GM21381 (cell line): Measurements from ENCODE around the gene CROCC2.

ENCODE experiments used
- ATAC-seq: cut with Tn5 transposase; IDR thresholded peaks from one replicate; pipeline ENCODE4 v1.9.1; 2021; ENCODE audit warnings: mild to moderate bottlenecking, moderate library complexity; ENCODE audit not compliant: unreplicated experiment

The CROCC2 gene

DNA sequence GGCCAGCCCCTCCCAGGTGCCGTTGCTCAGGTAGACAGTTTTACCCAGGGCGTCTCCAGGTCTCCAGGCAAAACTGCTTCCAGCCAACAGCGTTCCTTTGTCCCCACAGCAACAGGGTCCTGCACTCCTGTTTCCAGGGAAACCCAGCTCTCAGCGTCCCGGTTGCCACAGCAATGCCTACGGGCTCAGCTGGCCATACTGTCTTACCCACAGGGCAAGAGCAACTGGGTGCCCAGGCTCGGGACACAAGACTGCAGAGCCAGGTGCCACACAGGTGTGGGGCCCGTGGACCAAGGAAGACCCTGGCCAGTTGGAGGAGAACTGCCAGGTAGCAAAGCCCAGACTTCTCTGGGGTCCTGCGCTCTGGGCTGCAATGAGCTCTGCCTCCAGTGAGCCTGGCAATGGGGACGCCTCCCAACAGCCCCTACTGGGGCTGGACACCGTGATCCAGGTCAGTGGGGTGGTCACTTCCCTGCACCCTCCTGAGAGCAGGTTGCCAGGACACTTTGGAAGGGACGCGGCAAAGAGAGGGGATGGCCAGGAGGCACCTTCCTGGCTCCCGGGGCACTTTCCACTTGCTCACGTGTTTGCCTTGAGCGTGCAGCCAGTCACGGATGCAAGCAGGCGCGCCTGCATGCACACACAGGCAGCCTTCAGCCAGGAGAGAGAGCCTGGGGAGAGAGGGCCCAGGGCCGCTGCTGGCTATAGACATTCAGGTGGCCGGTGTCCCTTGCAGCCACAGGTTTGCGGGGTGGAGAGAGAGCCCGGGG lies at the start of gene CROCC2:
Gene CROCC2, plus strand, starts transcription at position 196 of the 770 bp plus-strand sequence. Its CDS starts 178 bp downstream, at position 374.
- ATAC-seq = no peak

DNA sequence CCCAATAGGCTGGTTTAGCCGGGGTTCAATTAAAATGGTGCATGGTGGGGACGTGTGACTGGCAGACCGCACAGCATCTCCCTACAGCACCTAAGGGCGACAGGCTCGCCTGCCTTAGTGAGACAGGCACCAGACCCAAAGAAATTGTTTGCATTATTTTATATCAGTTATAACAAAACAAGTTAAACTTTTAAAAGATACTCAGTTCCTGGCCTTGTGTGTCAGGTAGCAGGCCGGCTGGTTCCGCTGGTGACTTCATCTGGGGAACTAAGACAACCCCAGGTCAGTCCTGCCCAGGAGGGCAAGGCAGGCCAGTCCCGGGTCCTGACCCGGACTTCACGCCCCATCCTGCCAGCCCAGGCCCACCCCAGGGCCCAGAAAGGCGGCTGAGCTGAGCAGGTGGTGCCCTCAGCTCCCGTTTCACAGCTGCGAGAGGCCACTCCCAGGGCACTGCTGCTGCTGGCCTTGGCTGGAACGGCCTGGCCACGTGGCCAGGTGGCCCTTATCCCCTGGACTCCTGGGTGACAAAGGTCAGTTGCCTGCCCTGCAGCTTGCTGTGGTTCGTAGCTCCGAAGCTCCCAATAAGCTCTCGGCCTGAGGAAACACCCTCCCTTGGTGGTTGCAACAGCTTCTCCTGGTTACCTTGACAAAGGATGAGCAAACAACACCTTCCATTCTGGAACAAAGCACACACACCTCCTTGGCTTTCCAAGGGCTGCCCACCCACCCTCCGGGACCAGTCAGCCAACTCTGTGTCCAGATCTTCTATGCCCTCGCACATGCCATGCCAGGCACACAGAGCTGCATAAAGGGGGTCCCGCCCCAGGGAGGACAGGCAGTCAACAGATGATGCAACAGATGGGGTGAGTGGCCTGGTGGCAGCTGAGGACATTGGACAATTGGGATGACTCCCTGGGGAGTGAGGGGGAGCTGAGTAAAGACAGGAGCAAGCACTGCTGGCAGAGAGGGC lies 48.8 kb upstream of the CROCC2 start:
- no peak for ATAC-seq

DNA sequence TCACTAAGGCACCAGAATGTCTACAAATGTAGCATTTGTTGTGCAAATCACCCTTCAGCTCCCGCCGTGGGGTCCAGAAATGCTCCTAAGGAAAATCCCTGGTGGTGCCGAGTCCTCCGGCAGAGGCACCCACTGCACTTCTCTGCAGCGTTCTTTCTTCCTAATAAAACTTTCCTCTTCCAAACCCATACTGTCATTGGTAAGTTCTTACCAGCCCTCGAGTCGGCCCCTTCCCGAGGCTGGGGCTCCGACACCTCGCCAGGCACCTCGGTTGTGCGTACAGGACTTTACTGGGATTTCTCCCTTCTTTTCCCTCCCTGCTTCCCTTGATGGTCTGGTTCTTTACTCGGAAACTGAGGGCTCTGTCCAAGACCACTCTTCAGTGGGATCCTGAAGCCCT lies 47.8 kb upstream of the CROCC2 start:
- no peak for ATAC-seq

DNA sequence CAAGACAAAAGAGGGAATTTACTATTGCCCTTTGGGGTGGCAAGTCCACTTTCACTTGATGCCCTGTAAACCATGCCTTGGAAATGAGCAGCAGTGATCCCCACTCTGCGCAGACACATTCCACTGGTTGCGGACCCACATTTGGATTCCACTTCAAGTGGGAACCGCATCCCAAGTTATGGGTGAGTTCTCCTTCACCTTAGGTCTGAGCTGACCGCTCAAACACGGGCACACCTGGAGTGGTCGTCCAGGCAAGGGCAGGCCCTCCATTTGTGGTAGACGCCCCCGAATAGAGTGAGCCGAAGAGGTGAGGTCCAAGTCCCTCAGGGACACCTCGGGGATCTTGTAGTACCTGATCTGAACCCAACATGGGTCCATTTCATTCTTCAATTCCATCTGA lies 47.3 kb upstream of the CROCC2 start:
- no peak for ATAC-seq

DNA sequence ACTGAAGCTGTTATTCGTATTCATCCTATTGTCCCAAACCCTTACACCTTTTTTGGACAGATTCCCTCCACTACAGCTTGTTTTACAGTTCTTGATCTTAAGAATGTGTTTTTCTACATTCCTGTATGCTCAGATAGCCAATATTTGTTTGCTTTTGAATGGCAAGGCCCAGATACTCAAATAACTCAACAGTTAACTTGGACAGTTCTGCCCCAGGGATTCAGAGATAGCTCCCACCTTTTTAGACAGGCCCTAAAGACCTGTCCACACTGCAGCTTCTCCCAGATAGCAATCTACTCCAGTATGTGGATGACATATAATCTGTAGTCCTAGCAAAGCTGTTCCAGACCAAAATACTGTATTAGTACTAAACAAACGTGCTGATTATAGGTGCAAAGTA lies 44.6 kb upstream of the CROCC2 start:
- no peak for ATAC-seq

DNA sequence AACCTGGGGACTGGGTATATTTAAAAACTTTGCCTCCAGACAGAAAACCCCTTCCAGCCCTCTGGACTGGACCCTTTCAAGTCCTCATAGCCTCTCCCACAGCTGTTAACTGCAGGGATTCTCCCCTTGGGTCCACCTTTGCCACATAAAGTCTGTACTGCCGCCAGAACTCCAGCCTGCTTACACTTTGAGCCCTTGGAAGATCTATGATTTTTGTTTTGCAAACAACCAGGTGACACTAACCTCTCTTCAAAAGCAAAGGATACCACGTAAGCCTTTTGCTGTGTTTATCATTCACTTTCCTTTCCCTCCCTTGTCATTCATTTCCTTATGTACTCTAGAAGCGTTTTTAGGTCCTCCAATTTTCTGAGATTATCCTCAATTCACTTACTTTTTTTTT lies 41.7 kb upstream of the CROCC2 start:
- ATAC-seq = no peak

DNA sequence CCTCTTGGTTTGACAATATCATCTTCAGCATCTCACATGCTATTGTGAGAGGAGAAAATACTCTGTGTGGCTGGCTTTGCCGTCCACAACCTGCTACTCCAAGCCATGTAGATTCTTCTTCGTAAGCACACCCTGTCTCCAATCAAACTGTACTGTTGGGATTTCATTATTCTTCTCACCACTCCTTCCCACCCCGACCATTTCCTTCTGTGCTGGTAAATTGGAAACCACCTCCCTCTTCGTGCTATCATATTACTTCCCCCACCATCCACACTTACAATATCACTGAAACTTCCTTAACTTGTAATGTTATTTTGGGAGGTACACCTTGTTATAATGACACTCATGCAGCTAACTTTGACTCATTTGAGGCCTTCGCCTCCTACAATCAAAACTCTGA lies 40.7 kb upstream of the CROCC2 start:
- ATAC-seq = no peak

DNA sequence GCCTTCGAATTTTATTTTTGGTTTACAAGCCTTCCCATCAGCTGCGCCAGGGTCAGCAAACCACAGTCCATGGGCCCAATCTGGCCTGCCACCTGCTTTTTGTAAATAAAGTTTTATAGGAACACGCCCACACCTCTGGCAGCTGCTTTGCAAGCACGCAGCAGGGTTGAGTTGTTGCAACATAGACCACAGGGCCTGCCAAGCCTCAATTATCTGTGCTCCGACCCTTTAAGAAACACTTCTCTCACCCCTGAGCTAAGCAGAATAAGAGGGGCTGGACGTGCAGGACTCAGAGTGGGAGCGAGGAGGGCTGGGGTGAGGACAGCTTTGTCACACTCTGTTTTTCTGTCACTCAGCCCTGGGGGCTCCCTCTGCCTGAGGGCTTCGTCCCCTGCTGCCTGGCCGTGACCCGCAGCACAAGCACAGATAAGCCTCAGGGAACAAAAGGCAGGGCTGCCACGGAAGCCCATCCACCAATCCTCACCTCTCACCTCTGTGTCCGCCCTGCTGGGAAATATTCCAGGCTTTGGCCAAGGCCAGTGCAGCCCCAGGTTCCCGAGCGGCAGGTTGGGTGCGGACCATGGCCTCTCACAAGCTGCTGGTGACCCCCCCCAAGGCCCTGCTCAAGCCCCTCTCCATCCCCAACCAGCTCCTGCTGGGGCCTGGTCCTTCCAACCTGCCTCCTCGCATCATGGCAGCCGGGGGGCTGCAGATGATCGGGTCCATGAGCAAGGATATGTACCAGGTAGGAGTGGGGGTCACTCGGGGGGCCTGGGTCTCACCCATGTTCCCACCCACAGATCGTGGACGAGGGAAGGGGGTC lies 37.6 kb upstream of the CROCC2 start, which contains the start of gene AGXT:
Gene AGXT, plus strand, starts transcription at position 539 of the 823 bp plus-strand sequence. Its CDS starts 42 bp downstream, at position 581.
- ATAC-seq = no peak

DNA sequence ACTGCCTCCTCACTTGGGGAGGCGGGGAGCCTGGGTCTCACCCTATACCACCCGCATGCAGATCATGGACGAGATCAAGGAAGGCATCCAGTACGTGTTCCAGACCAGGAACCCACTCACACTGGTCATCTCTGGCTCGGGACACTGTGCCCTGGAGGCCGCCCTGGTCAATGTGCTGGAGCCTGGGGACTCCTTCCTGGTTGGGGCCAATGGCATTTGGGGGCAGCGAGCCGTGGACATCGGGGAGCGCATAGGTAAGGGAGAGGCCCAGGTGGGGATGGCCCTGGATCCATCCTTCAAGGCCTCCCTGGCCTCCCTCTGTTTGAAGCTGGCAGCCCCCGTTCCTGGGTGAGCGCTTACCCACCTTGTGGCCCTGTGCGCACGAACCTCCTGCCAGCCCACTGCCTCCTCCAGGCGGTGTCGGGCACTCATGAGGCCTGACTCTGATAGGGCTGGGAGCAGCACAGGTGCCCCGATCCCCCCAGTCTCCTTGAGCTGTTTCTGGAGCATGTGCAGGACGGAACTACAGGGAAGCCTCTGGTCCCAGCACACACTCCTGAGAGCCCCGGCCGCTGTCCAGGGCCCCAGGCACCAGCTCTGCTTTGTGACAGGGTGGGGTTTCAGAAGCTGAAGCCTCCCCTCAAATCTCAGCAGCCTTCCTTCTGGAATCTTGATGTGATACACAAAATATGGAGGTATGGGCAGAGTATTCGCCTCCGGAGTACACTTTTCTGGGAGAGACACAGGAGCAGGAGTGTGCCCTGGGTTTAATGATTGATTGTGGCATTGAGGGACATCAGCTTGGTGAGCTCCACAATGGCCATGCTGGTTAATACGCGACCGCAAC lies 36.8 kb upstream of the CROCC2 start:
- ATAC-seq = no peak

DNA sequence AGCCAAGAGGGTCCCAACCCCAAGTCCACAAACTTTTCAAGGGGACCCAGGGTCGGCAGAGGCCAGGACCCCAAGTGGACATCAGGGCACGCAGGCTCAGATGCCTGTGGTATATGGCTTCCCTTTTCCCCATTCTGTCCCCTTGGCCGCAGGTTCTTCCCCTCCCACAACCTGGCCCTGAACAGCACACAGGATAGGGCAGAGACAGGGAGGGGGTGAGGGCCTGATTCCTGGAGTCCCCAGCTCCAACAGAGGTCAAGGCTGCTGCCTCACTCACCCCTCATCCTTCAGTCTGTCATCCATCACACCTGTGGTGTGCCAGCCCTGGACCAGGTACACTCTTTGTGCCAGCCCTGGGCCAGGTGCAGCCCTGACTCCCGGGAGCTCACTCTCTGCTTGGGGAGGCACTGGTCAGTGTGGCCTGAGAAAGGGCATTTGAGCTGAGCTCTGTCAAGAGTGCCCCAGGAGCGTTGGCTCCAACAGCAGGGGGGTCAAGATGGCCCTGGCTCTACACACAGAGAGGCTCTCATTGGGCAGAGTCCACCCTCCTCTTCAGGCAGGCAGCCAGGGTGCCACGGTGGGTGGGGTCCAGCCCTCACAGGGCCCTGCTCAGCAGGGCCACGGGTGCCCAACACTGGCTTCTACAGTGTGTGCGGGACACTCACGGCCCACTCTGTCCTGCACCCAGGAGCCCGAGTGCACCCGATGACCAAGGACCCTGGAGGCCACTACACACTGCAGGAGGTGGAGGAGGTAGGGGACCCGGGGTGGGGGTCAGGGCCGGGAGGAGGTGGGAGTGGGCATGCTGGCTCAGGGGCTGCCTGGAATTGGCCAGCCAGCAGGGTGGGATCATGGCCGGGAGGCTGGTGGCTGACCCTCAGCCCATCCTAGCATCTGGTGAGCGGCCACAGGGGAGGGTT lies 35.9 kb upstream of the CROCC2 start:
- ATAC-seq = no peak

DNA sequence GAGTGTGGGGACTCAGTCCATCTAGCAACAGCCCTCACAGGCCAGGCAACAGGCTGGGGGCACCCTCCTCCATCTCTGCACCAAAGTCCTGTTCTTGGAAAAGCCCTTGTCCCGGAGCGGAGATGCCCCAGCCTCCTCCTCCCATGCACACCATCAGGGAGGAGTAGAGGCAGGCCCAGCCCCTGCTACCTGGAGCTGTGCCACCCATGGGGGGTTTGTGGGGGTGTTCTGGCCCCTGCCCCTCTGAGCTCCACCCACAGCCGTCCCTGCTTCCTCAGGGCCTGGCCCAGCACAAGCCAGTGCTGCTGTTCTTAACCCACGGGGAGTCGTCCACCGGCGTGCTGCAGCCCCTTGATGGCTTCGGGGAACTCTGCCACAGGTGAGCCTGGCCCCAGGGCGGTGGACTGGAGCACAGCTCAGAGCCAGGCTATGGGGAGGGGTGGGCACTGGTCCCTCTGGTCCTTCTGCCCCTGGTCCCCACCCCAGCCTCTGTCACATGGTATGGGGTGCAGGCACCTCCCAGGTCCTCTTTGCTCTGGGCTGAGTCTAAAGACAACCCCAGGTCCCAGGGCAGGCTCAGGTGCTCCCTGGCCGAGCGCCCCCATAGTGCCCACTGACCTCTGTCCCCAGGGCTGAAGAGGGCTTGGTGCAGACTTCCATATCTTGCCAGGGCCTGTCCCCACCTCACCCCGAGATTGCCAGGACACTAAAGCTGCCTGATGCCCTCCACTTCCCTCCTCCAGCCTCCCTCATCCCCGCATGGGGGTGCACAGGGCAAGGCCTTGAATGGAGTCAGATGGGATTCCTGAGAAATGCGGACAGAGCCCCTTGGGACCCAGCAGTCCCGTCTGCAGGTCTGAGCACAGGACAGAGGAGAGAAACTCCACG lies 34.8 kb upstream of the CROCC2 start:
- ATAC-seq = no peak

DNA sequence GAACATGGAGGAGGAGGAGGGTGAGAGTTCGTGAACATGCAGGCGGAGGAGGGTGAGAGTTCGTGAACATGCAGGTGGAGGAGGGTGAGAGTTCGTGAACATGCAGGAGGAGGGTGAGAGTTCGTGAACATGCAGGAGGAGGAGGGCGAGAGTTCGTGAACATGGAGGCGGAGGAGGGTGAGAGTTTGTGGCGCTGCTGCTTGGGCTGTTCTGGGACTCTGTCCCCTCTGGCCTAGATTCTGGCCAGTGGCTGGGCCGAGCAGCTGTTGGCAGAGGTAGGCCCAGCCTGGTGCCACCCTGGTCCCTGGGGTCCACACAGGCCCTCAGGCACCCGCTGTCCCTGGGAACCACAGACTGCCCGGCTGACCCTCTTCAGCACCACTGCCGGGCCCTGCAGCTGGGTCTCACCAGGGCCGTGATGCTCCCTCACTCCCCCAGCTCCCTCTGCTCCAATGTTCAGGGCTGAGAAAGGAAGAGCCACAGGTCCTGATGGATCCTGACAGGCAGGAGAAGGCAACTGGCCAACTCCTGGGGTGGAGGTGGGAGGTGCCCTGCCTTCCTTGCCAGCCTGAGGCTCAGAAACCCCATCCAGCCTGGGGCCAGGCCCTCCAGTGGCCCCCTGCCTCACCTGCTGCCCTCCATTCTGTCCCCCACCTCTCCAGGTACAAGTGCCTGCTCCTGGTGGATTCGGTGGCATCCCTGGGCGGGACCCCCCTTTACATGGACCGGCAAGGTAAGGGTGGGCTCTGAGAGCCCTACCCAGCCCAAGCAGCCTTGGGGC lies 33.6 kb upstream of the CROCC2 start:
- ATAC-seq = no peak

DNA sequence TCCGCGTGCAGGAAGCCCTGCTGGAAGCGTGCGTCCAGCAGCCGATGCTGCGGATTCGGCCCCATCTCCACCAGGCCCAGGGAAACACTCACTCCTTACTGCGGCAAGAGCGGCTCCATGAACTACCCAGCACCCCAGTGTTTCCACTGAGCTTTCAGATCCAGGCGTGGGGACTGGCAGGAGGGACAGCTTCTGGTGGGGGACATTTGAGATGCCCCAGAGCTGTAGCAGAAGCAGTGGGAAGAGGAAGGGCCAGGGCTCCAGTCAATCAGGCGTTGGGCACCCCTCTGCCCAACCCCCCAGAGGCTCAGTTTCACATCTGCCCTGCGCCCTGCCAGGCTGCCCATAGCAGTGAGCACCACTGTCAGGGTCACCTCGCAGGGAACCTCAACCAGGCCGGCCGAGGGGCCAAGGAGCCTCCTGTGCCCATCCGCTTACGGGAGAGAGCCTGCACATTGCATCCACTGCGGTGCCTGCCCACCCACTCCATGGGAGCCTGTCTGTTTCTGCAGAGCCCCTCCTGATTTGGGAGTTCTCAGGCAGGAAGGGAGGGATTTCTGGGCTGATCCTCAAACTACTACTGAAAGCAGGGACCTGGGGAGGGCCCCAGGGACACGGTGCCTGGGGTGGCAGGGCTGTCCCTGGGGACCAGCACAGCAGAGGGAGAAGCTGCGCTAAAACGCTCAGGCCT lies 32.9 kb upstream of the CROCC2 start:
- no peak for ATAC-seq

DNA sequence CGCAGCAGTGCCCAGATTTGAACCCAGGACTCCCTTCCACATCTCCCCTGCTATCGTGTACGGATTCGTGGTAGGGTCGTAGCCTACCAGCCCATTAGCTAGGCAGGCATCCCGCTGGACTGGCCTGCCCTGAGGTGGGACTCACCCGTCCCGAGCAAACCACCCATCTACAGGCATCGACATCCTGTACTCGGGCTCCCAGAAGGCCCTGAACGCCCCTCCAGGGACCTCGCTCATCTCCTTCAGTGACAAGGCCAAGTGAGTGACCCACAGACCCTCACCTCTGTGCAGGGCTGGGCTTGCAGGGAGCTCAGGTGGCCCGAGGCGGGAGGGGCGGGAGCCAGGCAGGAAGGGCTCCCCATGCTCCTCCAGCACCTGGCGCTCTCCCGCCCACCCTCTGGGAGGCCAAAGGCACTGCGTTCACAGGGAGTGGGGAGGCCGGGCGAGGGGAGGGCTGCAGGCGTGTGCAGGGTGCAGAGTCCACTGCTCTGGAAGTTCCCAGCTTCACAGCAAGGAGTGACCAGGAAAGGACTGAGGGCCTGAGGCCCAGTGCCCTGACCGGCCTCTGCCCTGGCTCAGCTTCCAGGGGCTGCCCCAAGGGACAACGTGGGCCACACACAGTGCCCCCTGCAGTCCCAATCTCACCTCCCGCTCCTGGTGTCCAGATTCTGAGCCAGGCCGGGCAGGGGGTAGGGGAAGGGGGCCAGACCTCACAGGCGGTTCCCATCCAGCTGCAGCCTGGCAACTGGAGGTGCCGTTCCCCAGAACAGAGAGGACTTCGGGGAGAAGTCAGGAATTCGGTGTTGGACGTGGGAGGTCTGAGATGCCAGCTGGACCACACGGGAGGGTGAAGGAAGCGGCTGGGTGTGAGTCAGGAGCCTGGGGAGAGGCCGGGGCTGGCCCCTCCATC lies 32.1 kb upstream of the CROCC2 start:
- ATAC-seq = no peak

DNA sequence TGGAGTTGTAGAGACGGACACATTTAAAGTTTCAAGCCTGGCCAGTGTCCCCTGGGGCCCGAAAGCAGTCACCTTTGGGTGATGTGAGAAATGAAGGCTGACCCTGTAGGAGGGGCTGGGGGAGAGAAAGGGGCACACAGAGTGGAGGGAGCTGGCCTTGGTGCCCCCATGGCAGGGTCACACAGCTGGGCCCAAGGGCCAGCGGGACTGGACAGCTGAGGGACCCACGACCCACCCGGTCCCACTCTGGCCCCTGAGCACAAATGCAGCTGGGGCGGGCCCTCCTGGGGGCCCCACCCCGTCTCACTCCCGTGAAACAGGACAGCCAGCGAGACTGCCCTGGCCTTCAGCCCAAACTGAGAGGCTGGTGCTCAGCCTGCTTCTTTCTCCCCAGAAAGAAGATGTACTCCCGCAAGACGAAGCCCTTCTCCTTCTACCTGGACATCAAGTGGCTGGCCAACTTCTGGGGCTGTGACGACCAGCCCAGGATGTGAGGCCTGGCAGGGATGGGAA lies 31.4 kb upstream of the CROCC2 start:
- ATAC-seq = no peak
